GM18519 (cell line): ENCODE measurements around the gene CDH1.

ENCODE experiments used
- ATAC-seq: cut with Tn5 transposase; IDR thresholded peaks from one replicate; pipeline ENCODE4 v1.9.1; 2021; ENCODE audit warnings: mild to moderate bottlenecking, moderate library complexity; ENCODE audit not compliant: unreplicated experiment, low FRiP score

The CDH1 gene

DNA sequence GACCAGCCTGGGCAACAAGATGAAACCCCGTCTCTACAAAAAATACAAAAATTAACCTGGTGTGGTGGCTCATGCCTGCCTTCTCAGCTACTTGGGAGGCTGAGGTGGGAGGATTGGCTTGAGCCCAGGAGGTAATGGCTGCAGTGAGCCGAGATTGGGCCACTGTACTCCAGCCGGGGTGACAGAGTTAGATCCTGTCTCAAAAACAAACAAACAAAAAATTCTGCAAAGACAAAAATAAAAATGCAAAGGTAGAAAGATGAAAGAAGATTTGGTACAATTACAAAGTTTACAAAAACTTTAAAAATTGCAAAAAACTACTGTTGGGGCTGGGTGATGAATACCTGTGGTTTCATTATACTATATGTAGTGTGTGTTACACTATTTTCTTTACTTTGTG lies 5.5 kb upstream of the CDH1 start:
- ATAC-seq = no peak

DNA sequence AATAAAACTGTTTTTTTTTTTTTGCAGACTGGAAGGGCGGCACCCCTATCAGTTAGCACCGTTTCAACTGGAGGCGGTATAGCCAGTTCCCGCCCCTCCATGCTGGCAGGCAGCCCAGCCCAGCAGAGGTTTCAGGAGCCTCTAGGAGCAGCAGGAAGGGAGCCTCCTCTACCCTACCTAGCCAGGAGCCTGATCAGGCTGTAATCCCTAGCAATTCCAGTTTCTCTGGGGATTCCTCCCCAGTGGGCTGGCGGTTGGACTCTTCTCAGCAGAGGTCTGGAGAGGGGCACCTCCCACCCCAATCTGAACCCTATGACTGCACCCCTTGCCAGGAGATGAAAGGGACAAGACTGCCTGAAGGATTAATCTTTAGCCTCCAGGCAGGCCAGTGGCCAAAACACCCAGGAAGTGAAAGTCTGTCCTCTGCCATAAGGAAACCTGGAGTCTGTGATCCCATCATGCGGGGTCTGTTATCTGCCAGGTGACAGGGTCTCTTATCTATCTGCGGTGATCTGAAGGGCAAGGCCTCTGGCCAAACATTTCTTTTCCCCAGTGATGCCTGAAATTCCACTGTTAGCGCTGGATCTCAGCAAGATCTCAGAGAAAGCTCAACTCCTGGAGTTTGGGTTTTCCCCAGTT lies 4.9 kb upstream of the CDH1 start:
- no peak for ATAC-seq

DNA sequence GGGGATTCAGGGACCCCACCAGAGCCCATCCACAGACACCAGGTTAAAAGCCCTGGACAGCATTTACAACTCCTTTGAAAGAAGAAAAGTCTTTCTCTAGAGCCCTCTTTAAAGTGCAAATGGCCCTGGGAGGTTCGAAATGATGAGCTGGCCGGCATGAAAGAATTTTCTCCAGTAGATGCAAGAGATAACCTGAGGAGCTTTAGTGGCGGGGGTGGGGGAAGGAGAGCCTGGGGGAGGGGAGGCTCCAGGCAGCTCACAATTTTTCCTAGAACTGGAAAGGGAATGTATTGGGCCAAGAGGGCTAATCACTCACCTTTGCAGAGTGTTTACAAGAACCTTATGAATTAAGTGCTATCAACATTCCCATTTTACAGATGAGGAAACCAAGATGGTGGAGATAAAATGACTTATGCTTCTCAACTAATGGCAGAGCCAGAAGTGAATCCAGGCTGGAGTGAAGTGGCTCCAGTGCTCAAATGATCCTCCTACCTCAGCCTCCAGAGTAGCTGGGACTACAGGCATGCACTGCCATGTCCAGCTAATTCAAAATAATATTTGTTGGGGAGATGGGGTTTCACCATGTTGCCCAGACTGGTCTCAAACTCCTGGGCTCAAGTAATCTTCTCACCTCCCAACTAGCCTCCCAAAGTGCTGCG lies 4.2 kb upstream of the CDH1 start:
- ATAC-seq = no peak

DNA sequence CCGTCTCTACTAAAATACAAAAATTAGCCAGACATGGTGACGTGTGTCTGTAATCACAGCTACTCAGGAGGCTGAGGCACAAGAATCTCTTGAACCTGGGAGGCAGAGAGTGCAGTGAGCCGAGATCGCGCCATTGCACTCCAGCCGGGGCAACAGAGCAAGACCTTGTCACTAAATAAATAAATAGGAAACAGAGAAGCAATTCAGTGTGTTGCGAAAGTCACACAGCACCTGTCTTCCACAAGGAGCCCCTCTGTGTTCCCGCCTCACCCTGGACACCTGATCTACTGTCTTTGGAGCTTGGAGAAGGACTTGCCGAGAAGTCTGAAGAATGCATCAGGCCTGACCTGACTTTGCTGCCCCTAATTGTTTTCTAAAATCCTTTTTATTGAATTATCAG lies 3.5 kb upstream of the CDH1 start:
- ATAC-seq = no peak

DNA sequence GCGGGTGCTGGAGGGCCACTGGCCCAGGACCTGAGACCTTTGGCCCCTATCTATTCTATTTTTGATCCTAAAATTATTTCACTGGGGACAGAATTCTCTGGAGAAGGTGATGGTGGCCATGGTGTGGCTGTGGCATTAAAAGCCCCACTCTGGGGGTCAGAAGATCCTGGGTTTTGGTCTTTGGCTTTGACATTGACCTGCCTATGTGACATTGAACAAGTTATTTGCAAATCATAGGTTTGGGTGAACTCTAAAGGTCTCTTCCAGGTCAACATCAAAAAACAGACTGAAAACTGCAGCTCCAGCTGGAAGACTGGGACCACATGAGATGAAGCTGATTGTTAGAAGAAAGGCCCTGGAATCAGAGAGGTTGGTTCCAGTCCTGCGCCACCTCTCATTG lies 2.3 kb upstream of the CDH1 start:
- no peak for ATAC-seq

DNA sequence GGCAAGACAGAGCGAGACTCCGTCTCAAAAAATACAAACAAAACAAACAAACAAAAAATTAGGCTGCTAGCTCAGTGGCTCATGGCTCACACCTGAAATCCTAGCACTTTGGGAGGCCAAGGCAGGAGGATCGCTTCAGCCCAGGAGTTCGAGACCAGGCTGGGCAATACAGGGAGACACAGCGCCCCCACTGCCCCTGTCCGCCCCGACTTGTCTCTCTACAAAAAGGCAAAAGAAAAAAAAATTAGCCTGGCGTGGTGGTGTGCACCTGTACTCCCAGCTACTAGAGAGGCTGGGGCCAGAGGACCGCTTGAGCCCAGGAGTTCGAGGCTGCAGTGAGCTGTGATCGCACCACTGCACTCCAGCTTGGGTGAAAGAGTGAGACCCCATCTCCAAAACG lies 531 bp upstream of the CDH1 start:
- no peak for ATAC-seq

DNA sequence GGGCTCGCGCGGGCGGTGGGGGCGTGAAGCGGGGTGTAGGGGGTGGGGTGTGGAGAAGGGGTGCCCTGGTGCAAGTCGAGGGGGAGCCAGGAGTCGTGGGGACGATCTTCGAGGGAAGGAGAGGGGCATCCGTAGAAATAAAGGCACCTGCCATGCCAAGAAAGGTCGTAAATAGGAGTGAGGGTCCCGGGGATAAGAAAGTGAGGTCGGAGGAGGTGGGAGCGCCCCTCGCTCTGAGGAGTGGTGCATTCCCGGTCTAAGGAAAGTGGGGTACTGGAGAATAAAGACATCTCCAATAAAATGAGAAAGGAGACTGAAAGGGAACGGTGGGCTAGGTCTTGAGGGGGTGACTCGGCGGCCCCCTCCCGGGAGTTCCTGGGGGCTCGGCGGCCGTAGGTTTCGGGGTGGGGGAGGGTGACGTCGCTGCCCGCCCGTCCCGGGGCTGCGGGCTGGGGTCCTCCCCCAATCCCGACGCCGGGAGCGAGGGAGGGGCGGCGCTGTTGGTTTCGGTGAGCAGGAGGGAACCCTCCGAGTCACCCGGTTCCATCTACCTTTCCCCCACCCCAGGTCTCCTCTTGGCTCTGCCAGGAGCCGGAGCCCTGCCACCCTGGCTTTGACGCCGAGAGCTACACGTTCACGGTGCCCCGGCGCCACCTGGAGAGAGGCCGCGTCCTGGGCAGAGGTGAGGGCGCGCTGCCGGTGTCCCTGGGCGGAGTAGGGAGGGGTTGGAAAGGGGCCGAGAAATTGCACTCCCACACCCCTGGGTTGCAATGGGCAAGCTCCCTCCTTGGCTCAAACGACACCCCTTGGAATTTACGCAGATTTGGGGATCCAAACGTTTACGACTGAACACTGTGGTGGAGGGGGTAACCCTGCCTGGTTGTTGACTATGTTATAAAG lies 888 bp downstream of the CDH1 start:
- no peak for ATAC-seq

DNA sequence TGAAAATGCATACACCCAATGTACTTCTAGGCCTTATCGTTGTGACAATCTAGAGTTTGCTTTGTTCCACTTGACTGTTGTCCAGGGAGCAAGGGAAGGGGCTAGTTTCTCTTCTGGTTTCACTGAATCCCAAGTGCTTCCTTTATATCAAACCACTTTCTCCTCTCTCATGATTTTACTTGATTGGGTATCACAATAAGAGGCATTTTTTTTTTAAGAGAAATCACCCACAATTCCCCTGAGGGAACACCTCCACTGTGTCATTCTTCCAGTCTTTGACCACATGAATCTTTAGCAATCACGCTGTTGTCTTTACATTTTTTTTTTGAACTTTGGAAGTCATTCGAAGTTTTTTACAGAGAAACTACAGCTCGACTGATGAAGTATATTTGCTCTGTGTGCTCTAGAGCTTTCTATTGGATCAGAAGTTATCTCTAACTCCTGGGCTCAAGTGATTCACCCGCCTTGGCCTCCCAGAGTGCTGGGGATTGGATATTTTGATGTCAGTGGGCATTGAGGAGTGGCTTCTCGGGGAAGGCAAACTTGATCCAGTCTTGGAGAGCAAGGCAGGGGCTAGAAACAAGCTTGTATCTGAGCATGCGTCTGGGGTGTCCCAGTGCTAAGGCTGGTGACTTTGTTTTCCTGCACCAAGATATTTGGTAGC lies 3.0 kb downstream of the CDH1 start:
- no peak for ATAC-seq

DNA sequence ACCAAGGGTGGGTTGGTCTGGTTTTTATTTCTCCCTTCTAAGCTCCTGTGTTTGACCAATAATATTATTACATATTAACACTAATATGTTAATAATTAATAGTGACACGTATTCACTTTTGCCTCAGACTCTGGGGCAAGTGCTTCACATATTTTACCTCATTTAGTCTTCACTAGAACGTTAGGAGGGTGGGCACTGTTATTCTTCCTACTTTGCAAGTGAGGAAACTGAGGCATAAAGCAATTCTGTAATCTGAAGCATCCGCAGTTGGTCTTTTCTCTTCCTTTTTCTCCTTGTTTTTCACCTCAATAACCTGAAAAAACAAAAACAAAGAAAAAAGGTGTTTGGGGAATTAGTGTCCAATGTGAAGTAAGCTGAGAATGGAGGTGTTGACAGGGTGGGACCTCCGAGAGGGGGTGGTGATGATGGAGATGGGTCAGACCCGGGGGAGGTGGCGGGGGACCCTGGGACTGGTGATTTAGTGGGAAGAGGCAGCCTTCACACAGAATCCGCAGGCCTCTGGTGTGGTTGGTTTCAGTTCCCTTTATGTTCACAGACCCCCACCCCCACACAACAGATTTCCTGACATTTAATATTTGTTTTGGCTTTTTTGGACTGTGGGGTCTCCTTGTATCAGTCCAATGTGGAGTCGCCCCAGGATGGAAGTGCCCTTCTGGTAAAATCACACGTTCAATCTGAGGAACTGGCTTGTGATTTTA lies 3.7 kb downstream of the CDH1 start:
- no peak for ATAC-seq

DNA sequence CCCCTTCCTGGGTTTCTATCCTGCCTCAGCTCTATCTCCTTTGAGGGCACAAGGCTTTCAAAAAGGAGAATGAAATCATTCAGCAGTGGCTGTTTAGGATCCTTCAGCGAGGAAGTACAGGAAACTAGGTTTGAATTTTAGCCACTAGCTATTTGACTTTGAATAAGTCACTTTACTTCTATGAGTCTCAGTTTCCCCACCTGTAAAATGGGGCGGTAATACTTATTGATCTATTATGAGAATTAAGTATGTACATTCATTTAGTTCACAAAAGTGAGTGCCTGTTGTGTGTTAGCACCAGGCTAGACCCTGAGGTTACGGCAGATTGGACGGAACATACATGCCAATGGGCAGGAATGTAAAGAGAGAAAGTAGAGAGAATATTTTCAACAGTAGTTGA lies 6.6 kb downstream of the CDH1 start:
- no peak for ATAC-seq

DNA sequence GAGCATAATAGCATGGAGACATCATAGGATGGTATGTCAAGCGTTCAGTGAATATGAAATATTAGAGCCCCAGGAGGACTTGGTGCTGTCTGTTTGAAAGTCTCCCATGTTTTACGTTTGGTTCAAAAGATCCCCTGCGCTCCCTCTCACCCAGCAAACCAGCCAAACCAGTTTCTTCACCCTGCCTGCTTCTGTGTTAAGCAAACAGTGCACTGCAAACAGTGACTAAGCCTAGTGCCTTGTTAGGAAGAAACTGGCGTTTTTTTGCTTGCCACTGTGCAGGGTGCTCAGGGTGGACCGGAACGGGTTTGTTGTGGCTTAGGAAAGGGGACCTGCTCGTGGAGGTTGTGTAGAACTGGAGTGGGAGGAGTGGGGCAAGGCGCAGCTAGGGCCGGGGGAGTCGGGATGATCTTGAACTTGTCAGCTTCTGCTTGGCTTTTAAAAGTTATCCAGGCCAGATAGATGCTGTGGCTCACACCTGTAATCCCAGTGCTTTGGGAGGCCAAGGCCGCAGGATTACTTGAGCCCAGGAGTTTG lies 7.7 kb downstream of the CDH1 start:
- no peak for ATAC-seq

DNA sequence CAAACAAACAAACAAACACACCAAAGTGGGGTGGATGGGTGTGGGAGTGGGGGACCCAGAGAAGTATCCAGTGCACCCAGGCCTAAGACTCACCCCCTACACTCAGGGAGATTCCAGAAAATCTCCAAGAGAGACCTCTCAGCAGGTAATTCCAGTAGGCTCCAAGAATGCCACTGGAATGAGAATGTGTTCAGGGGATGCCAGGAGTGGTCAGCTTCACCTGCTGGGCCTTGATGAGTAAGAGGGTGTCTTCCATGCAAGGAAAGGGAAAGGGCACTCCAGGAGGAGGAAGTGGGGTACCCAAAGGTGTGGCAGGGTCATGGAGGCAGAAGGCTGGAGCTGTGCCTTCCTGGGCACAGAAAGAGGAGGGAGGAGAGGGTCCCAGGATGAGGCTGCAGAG lies 9.9 kb downstream of the CDH1 start:
- ATAC-seq = no peak

DNA sequence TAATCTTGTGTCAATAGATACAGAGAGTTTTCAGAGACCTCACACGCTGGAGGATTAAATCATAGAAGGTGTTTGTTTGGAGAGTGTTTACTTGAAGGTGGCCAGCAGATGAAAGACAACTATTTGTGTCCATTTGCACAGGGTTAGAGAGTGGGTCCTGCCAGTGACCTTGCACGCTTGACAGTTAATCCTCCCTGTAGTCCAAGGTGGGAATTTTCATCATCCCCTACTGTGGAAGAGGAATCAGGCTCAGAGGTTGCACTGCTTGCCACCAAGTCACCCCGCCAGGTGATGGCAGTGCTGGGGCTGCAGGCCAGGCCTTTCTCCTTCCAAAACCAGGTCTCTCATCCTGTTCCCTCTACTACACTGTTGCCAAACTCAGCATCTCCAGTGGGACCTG lies 12.3 kb downstream of the CDH1 start:
- ATAC-seq = no peak

DNA sequence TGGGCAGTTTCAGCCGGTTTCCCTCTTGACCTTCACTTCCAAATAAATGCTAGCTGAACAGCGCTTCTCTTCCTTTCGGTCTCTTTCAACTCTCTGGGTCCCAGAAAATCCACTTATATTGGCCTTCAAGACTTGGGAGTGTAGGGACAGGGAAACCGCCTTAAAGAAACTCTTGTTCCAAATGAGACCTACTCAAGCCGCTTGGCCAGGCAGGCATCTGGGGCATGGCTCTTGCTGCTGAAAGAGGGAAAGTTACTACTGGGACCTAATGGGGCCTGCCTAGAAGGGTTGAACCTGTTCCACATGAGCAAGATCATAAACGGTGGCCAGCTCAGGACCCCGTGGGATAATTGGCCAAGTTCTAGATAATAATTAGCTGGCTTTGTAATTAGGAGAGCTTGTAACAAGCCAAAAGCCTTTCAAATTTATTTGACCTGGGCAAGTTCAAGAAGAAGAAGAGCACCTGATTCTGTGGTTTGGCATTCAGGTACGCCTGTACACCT lies 13.2 kb downstream of the CDH1 start:
- no peak for ATAC-seq

DNA sequence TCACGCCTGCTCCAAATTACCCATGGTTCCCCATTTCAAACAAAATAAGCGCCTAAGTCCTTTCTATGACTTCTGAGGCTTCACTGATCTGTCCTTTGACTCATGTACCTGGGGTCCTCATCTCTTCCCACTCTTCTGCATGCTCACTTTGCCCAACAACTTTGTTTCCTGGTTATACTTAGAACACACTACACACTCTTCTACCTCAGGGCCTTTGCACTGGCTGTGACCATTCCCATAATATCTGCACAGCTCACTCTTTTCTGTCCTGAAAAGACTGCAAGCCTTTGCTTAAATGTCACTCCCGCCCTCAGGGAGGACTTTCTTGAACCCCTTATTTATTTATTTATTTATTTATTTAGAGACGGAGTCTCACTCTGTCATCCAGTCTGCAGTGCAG lies 14.1 kb downstream of the CDH1 start:
- no peak for ATAC-seq

DNA sequence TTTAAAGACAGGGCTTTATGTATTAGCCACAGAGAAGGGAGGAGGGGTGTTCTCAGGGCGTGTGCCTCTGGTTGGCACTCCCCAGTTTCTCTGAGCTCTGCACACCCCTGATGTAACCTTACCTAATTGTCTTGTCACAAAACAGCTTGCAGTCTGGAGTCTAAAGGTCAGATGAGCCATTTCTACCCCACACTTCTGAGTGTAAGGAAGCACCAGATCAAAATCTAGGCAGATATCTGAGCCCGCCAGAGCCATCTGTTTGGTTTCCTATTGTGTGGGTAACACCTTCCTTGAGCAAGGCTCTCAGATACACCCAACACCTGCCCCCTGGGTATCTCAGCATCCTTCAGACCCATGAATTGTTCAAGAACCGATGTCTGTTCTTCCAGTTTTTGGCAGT lies 15.5 kb downstream of the CDH1 start:
- no peak for ATAC-seq

DNA sequence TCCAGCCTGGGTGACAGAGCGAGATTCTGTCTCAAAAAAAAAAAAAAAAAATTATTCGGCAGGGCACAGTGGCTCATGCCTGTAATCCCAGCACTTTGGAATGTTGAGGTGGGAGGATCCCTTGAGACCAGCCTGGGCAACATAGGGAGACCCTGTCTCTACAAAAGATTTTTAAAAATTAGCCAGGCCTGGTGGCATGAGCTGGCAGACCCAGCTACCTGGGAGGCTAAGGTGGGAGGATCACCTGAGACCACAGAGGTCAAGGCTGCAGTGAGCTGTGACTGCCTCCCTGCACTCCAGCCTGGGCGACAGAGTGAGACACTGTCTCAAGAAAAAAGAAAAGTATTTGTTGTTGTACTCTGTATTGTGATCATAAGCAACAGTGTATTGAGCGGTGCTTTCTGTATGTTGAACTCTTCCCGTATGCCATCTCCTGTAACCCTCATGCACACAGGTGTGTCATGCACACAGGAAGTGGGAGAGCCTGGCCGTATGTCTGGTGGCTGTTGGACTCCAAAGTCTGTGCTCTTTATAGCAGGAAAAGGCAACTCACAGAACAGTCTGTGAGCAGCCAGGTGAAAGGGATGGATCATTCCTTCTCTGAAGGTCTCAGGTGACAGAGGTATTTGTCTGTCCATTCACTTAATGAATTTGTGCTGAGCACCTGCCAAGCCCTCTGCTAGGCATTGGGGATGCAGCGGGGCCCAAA lies 17.1 kb downstream of the CDH1 start:
- ATAC-seq = no peak

DNA sequence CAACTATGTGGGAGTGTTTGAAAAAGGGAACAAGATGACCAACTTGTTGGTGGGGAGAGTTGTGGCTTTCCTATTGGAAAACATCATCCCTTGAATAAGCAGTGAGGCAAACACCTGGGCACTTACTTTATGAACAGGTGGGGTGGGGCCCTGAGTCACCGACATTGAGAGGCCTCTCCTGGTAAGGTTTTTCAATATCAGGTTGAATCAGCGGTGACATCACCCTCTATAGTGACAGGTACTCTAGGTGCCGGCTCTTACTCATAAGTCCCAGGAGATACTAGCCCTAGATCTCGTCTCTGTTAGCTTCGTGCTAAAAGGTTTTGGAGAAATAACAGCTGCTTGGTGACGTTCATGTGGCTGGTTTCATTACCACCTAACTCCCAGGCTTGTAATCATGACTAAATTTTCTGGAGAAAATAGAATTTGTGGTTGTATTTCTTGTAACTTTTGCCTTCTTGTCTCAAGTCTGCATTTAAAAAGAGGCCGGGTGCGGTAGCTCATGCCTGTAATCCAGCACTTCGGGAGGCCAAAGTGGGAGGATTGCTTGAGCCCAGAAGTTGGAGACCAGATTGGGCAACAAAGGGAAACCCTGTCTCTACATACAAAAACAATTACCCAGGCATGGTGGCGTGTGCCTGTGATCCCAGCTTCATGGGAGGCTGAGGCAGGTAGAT lies 19.3 kb downstream of the CDH1 start:
- ATAC-seq = peak; percentile 58

DNA sequence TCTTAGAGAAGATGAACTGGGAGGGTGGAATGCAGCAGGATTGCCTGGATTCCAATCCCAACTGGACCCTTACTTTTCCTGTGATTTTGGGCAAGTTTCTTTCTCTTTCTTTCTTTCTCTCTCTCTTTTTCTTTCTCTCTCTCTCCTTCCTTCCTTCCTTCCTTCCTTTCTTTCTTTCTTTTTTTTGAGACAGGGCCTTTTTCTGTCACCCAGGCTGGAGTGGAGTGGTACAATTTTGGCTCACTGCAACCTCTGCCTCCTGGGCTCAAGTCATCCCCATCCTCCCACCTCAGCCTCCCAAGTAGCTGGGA lies 20.5 kb downstream of the CDH1 start:
- no peak for ATAC-seq
